GM19043 (cell line): Measurements from ENCODE around the gene YY1.
"Not testable (repeated sequence)": the region's sequence is repeated elsewhere in the genome, so short reads cannot be mapped to it uniquely, and the experiment has no call there.

Experiments used
- ATAC-seq: cut with Tn5 transposase; IDR thresholded peaks from one replicate; pipeline ENCODE4 v1.9.1; 2021; ENCODE audit warnings: low read depth; ENCODE audit not compliant: unreplicated experiment

Gene YY1

GRCh38 chr14:100294213-100294962 lies 55.4 kb downstream of the YY1 start:
- no peak for ATAC-seq

GRCh38 chr14:100294963-100295330 lies 56.0 kb downstream of the YY1 start:
- ATAC-seq = no peak

GRCh38 chr14:100295376-100296105 lies 56.6 kb downstream of the YY1 start:
- ATAC-seq = no peak

- ATAC-seq = no peak
Measured at GRCh38 chr14:100296106-100296651, 57.2 kb downstream of the YY1 start.

GRCh38 chr14:100296729-100297128 lies 57.8 kb downstream of the YY1 start:
- not testable (repeated sequence) for ATAC-seq

- peak; percentile 89 for ATAC-seq
Measured at GRCh38 chr14:100297320-100298300, 58.7 kb downstream of the YY1 start.

GRCh38 chr14:100298551-100299237 lies 59.8 kb downstream of the YY1 start:
- ATAC-seq = no peak

- ATAC-seq = no peak
Measured at GRCh38 chr14:100299238-100299560, 60.3 kb downstream of the YY1 start.

- no peak for ATAC-seq
Measured at GRCh38 chr14:100302616-100303015, 63.7 kb downstream of the YY1 start.

GRCh38 chr14:100303179-100303578 lies 64.2 kb downstream of the YY1 start:
- ATAC-seq = no peak

- no peak for ATAC-seq
Measured at GRCh38 chr14:100303925-100304324, 65.0 kb downstream of the YY1 start.

GRCh38 chr14:100304825-100305323 lies 65.9 kb downstream of the YY1 start:
- ATAC-seq = no peak

- ATAC-seq = no peak
Measured at GRCh38 chr14:100305324-100306100, 66.6 kb downstream of the YY1 start.

- ATAC-seq = peak; percentile 90
Measured at GRCh38 chr14:100306101-100306997, 67.4 kb downstream of the YY1 start, which contains the start of gene SLC25A29. Gene SLC25A29, minus strand, starts transcription at chr14:100306444. Its CDS starts 212 bp downstream, at chr14:100306232.

- ATAC-seq = peak; percentile 5
Measured at GRCh38 chr14:100306998-100307765, 68.2 kb downstream of the YY1 start.

- ATAC-seq = no peak
Measured at GRCh38 chr14:100307766-100308426, 69.0 kb downstream of the YY1 start.

GRCh38 chr14:100308427-100308792 lies 69.5 kb downstream of the YY1 start:
- not testable (repeated sequence) for ATAC-seq
